Esophagus muscularis mucosa (tissue), 4 donors: Measurements from ENCODE around the gene SORCS2. TPM values are rescaled to one million over a fixed set of nuclear protein-coding genes. Genes with fewer than 3 reads are reported as not detected.
A peak's percentile ranks its signal among the peaks of the same experiment; 100 is the strongest.

Source experiments
- DNase-seq: peaks from one replicate; pipeline ENCODE4 v3.0.0-alpha.2; 2017; ENCODE audit errors: extremely low spot score
- H3K27ac ChIP-seq, 4 donors: fragments of 200-600 bp; sonication (generic); replicated peaks in 1 of 4; 1 replicate in 3 of 4; 2 replicates in 1 of 4; pipeline ENCODE4 v1.5.1; 2016 to 2019; ENCODE audit warnings: mild to moderate bottlenecking in 1 of 4
- H3K27me3 ChIP-seq, 4 donors: fragments of 200-600 bp; sonication (generic); one replicate each; pipeline versions ENCODE4 v1.5.1 to v1.6.0; 2016 to 2019
- H3K36me3 ChIP-seq, 4 donors: fragments of 200-600 bp; sonication (generic); one replicate each; pipeline ENCODE4 v1.5.1; 2016 to 2019
- H3K4me1 ChIP-seq, 4 donors: fragments of 200-600 bp; sonication (generic); one replicate each; pipeline ENCODE4 v1.5.1; 2016 to 2019
- H3K4me3 ChIP-seq, 4 donors: fragments of 200-600 bp; sonication (generic); 1 replicate in 2 of 4; 2 replicates in 2 of 4; pipeline ENCODE4 v1.5.1; 2016 to 2019; ENCODE audit warnings: mild to moderate bottlenecking in 4 of 4, moderate library complexity in 1 of 4
- H3K9me3 ChIP-seq, 4 donors: fragments of 200-600 bp; sonication (generic); 1 replicate in 3 of 4; 2 replicates in 1 of 4; pipeline ENCODE4 v1.5.1; 2016 to 2019
- CTCF ChIP-seq, 3 experiments: fragments of 200-600 bp in 2 of 3; fragments of 450-650 bp in 1 of 3; sonication (generic) in 2 of 3; IDR thresholded peaks; one replicate each; pipeline ENCODE4 v1.5.1; 2017 to 2019; ENCODE audit warnings: antibody characterized with exemption in 3 of 3, mild to moderate bottlenecking in 2 of 3, moderate library complexity in 1 of 3
- EP300 ChIP-seq: sonication (generic); formaldehyde crosslinking; IDR thresholded peaks from one replicate; pipeline ENCODE4 v1.6.1; 2017; ENCODE audit warnings: antibody characterized with exemption
- POLR2A ChIP-seq: fragments of 450-650 bp; IDR thresholded peaks from one replicate; pipeline ENCODE4 v1.6.1; 2017; ENCODE audit warnings: antibody characterized with exemption, moderate library complexity, mild to moderate bottlenecking, low read depth
- POLR2AphosphoS5 ChIP-seq, 2 donors: sonication (generic); formaldehyde crosslinking; IDR thresholded peaks; one replicate each; pipeline ENCODE4 v1.6.1; 2017; ENCODE audit warnings: antibody characterized with exemption in 2 of 2
- WGBS: methylation state at CpG from one replicate; pipeline ENCODE4 v1.1.5; 2018; 5-methylcytosine and 5-hydroxymethylcytosine counted together
- intact Hi-C: fragments of 100-400 bp; cut with DNase I; formaldehyde crosslinking; loops from one replicate; pipeline ENCODE4 v1.15.1; 2023
- total RNA-seq, 4 donors: library from RNA; depleted of rRNA; stranded (reverse); fragments of >200 nt; gene quantifications; one replicate each; pipeline versions ENCODE4 v1.1.0 to v1.2.1, GENCODE V29; 2016

Gene SORCS2
- total RNA-seq, 4 donors from 2014 or later = 3.3 to 10.1 (median 4.3) TPM

- intact Hi-C loops = no loop called here
- 94% methylated on average over 7 of the region's 7 CpGs for WGBS
- Histone ChIP-seq H3K27me3 (peaks cover 0 to 31% (median 0%) of the 10 kb centered on the region in 4 donors), H3K27ac (no peak overlapping the region), H3K4me3 (no peak overlapping the region), H3K36me3 (no peaks in the 10 kb centered on the region), H3K4me1 (no peaks in the 10 kb centered on the region), H3K9me3 (peaks cover 0 to 12% (median 4%) of the 10 kb centered on the region in 4 donors)
- no peak for TF ChIP-seq CTCF (IDR thresholded peaks at IDR 0.05)
- TF ChIP-seq EP300 = no peak
- TF ChIP-seq POLR2A = no peak
- no peak for TF ChIP-seq POLR2AphosphoS5 (IDR thresholded peaks at IDR 0.05)
- DNase-seq = no peak
Measured at GRCh38 chr4:7183780-7184460, 8.4 kb upstream of the SORCS2 start.

- 91% methylated on average over 10 of the region's 10 CpGs for WGBS
- H3K36me3 ChIP-seq = no peaks in the 10 kb centered on the region
- intact Hi-C loops = no loop called here
- TF ChIP-seq EP300 (no peak), POLR2AphosphoS5 (IDR thresholded peaks at IDR 0.05) (no peak)
- no peak for DNase-seq
- H3K9me3 ChIP-seq = no peaks in the 10 kb centered on the region
- H3K27ac ChIP-seq = no peak overlapping the region
- H3K4me1 ChIP-seq = no peaks in the 10 kb centered on the region
- H3K27me3 ChIP-seq = peaks cover 0 to 31% (median 0%) of the 10 kb centered on the region in 4 donors
- no peak overlapping the region for H3K4me3 ChIP-seq
Measured at GRCh38 chr4:7185487-7186030, 6.8 kb upstream of the SORCS2 start.

- intact Hi-C loops = no loop called here
- H3K4me3 ChIP-seq = no peak overlapping the region
- DNase-seq = no peak
- no peaks in the 10 kb centered on the region for H3K36me3 ChIP-seq
- H3K27me3 ChIP-seq = peaks cover 0 to 31% (median 0%) of the 10 kb centered on the region in 4 donors
- no peak overlapping the region for H3K27ac ChIP-seq
- TF ChIP-seq POLR2AphosphoS5 (IDR thresholded peaks at IDR 0.05) = no peak
- peak in 1 of 3 experiments; percentile 11 for TF ChIP-seq CTCF (IDR thresholded peaks at IDR 0.05)
- 88% methylated on average over 3 of the region's 9 CpGs for WGBS
- peaks cover 0 to 3% (median under 1%) of the 10 kb centered on the region in 4 donors for H3K4me1 ChIP-seq
- no peaks in the 10 kb centered on the region for H3K9me3 ChIP-seq
Measured at GRCh38 chr4:7186031-7186430, 6.3 kb upstream of the SORCS2 start.

GRCh38 chr4:7186516-7187167 is 5.7 kb upstream of the SORCS2 start:
- no peak for DNase-seq
- Histone ChIP-seq H3K4me1 (peaks cover 0 to 9% (median 4%) of the 10 kb centered on the region in 4 donors), H3K36me3 (no peaks in the 10 kb centered on the region), H3K4me3 (no peak overlapping the region), H3K27me3 (peaks cover 0 to 33% (median 0%) of the 10 kb centered on the region in 4 donors), H3K9me3 (no peaks in the 10 kb centered on the region), H3K27ac (no peak overlapping the region)
- 78% methylated on average over 15 of the region's 15 CpGs for WGBS
- intact Hi-C loops = no loop called here
- no peak for TF ChIP-seq EP300
- TF ChIP-seq POLR2AphosphoS5 (IDR thresholded peaks at IDR 0.05) = no peak
- no peak for TF ChIP-seq POLR2A
- TF ChIP-seq CTCF (IDR thresholded peaks at IDR 0.05) = no peak

- H3K4me3 ChIP-seq = no peak overlapping the region
- H3K4me1 ChIP-seq = peaks cover 5 to 14% (median 9%) of the 10 kb centered on the region in 4 donors
- no peaks in the 10 kb centered on the region for H3K9me3 ChIP-seq
- TF ChIP-seq EP300 (no peak), POLR2A (no peak), CTCF (IDR thresholded peaks at IDR 0.05) (no peak), POLR2AphosphoS5 (IDR thresholded peaks at IDR 0.05) (no peak)
- no peak for DNase-seq
- peaks cover 0 to 38% (median 0%) of the 10 kb centered on the region in 4 donors for H3K27me3 ChIP-seq
- 85% methylated on average over 7 of the region's 7 CpGs for WGBS
- intact Hi-C loops = no loop called here
- H3K36me3 ChIP-seq = no peaks in the 10 kb centered on the region
- H3K27ac ChIP-seq = no peak overlapping the region
Measured at GRCh38 chr4:7187168-7187535, 5.2 kb upstream of the SORCS2 start.
